GM21367 (cell line): ENCODE results near the gene PDZK1.
"Not testable (repeated sequence)": the region's sequence is repeated elsewhere in the genome, so short reads cannot be mapped to it uniquely, and the experiment has no call there.

Source experiments
- ATAC-seq: cut with Tn5 transposase; IDR thresholded peaks from one replicate; pipeline ENCODE4 v1.9.1; 2021; ENCODE audit not compliant: unreplicated experiment

Gene PDZK1

GRCh38 chr1:145656245-145656943, 50.8 kb downstream of the PDZK1 start:
- ATAC-seq, result not testable (repeated sequence)

- ATAC-seq, result not testable (repeated sequence)
Observed at GRCh38 chr1:145643990-145644389, 63.2 kb downstream of the PDZK1 start.

- not testable (repeated sequence) for ATAC-seq
Observed at GRCh38 chr1:145641886-145642285, 65.3 kb downstream of the PDZK1 start.

- not testable (repeated sequence) for ATAC-seq
Observed at GRCh38 chr1:145636237-145636636, 70.9 kb downstream of the PDZK1 start.

DNA sequence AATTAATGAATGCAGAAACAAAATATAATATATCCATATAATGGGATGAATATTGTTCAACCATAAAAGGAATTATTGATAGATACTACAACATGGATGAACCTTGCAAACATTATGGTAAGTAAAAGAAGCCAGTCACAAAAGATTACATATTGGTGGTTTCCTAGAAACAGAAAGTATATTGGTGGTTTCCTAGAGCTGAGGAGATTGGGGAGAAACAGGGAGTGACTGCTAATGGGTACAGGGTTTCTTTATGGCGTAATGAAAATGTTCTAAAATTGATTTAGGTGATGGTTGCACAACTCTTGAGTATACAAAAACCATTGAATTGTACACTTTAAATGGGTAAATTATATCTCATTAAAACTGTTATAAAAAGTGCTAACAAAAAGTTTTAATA, 85.0 kb downstream of the PDZK1 start:
- ATAC-seq, result not testable (repeated sequence)
